Eye (tissue), 1 donor: ENCODE measurements around the gene TBC1D12.

ENCODE experiments used
- DNase-seq: peaks from one replicate; pipeline ENCODE4 v3.0.0-alpha.2; 2015

Gene TBC1D12

GRCh38 chr10:94409021-94409657, 6.8 kb downstream of the TBC1D12 start:
- DNase-seq: peak; percentile 34

- DNase-seq: no peak
Observed at GRCh38 chr10:94411304-94411703, 9.0 kb downstream of the TBC1D12 start.

- peak; percentile 54 for DNase-seq
Observed at GRCh38 chr10:94412449-94412848, 10.1 kb downstream of the TBC1D12 start.

- DNase-seq: no peak
Observed at GRCh38 chr10:94413361-94413760, 11.0 kb downstream of the TBC1D12 start.

GRCh38 chr10:94416896-94417295, 14.6 kb downstream of the TBC1D12 start:
- no peak for DNase-seq

GRCh38 chr10:94417321-94417720, 15.0 kb downstream of the TBC1D12 start:
- DNase-seq: no peak

GRCh38 chr10:94420516-94420915, 18.2 kb downstream of the TBC1D12 start:
- DNase-seq: no peak

- no peak for DNase-seq
Observed at GRCh38 chr10:94420998-94421528, 18.7 kb downstream of the TBC1D12 start.

- DNase-seq: no peak
Observed at GRCh38 chr10:94423627-94424026, 21.3 kb downstream of the TBC1D12 start.

GRCh38 chr10:94424714-94425337, 22.5 kb downstream of the TBC1D12 start:
- no peak for DNase-seq

- DNase-seq: no peak
Observed at GRCh38 chr10:94425942-94426341, 23.6 kb downstream of the TBC1D12 start.

GRCh38 chr10:94427166-94427565, 24.8 kb downstream of the TBC1D12 start:
- DNase-seq: no peak

- DNase-seq: peak; percentile 37
Observed at GRCh38 chr10:94428766-94429707, 26.7 kb downstream of the TBC1D12 start.

GRCh38 chr10:94430701-94431100, 28.4 kb downstream of the TBC1D12 start:
- DNase-seq: no peak

- no peak for DNase-seq
Observed at GRCh38 chr10:94432443-94432842, 30.1 kb downstream of the TBC1D12 start.

GRCh38 chr10:94439275-94439861, 37.0 kb downstream of the TBC1D12 start:
- DNase-seq: no peak

GRCh38 chr10:94440096-94440495, 37.8 kb downstream of the TBC1D12 start:
- DNase-seq: no peak

- no peak for DNase-seq
Observed at GRCh38 chr10:94443047-94443446, 40.7 kb downstream of the TBC1D12 start.

- DNase-seq: no peak
Observed at GRCh38 chr10:94443549-94443948, 41.2 kb downstream of the TBC1D12 start.

- no peak for DNase-seq
Observed at GRCh38 chr10:94450782-94451181, 48.4 kb downstream of the TBC1D12 start.

- DNase-seq: no peak
Observed at GRCh38 chr10:94451883-94452519, 49.7 kb downstream of the TBC1D12 start.

GRCh38 chr10:94456942-94457341, 54.6 kb downstream of the TBC1D12 start:
- no peak for DNase-seq

- DNase-seq: no peak
Observed at GRCh38 chr10:94459385-94459784, 57.0 kb downstream of the TBC1D12 start.
